ENCODE measurements around the gene TOGARAM2. TPM values are rescaled to one million over a fixed set of nuclear protein-coding genes. Genes with fewer than 3 reads are reported as not detected.

Gene TOGARAM2
- total RNA-seq, 1 experiment from 2014 or later: 0.76 TPM

DNA sequence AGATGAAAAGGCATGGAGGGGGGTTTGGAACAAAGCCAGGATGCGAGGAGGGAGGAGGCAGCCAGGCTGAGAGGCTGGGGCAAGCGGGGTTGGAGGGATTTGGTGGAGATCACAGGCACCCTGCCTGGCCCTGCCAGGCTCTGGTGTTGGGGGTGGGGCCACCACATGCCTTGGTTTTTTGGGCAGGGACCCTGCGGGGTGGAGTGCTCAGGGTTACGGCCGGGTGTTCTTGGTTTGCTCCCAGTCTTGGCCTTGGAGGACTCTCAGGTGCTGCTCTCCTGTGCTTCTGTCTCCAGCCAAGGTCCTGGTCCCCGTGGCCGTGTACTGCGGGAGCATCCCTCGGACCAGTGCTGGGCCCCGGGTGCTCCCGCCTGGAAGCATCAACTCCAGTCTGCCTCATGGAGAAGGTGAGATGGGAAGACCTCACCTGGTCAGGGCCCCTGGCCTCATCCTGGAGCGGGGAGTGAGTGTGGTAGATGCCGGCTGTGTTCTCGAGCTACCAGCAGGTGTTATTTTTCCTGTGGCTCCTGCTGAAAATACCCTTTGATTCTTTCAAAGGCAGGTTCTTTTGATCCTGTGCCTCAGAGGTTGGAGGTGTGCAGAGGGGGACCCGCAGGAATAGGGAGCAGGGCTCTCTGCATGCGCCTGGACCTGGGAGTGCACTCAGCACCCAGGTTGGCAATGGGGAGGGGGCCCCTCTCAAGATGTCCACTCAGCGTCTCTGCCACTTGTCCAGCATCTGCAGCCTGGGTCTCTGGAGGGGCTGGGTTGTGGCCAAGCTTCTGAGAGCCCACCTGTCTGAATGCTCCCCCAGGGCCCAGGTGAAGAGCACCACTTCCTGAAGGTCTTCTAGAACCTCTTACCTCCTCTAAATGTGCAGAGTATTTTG, 17.0 kb downstream of the TOGARAM2 start:
- no peaks in the 10 kb centered on the region for H4K20me1 ChIP-seq (ENCODE audit: insufficient read depth)
- no peak overlapping the region for H3K4me3 ChIP-seq (replicated peaks in 1 of 2; ENCODE audit: low read depth in 1 of 2, low read length in 2 of 2)
- H3K36me3 ChIP-seq (ENCODE audit: control insufficient read depth in 1 of 2, insufficient read depth in 2 of 2, low read length in 2 of 2): no peaks in the 10 kb centered on the region
- no peaks in the 10 kb centered on the region for H3K79me2 ChIP-seq (ENCODE audit: insufficient read depth, low read length)
- H3K9ac ChIP-seq (ENCODE audit: low read length): no peak overlapping the region
- ChIA-PET CTCF (no interaction called here), POLR2A (no interaction called here), RAD21 (ENCODE audit: low non-redundant PET in 1 of 2, low total read pairs in 2 of 2, uncharacterized antibody in 2 of 2, unreplicated experiment in 2 of 2) (no interaction called here)
- BruUV-seq (replicated peaks): no TSS peak
- no peak for DNase-seq (ENCODE audit: low read depth, low spot score)
- no peak for ATAC-seq
- TF ChIP-seq, protein P1, sequence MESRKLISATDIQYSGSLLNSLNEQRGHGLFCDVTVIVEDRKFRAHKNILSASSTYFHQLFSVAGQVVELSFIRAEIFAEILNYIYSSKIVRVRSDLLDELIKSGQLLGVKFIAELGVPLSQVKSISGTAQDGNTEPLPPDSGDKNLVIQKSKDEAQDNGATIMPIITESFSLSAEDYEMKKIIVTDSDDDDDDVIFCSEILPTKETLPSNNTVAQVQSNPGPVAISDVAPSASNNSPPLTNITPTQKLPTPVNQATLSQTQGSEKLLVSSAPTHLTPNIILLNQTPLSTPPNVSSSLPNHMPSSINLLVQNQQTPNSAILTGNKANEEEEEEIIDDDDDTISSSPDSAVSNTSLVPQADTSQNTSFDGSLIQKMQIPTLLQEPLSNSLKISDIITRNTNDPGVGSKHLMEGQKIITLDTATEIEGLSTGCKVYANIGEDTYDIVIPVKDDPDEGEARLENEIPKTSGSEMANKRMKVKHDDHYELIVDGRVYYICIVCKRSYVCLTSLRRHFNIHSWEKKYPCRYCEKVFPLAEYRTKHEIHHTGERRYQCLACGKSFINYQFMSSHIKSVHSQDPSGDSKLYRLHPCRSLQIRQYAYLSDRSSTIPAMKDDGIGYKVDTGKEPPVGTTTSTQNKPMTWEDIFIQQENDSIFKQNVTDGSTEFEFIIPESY (IDR thresholded peaks at IDR 0.05; ENCODE audit: extremely low read depth, insufficient replicate concordance, low read length): no peak
- TF ChIP-seq CBX3 (IDR thresholded peaks at IDR 0.05; ENCODE audit: low read depth) (no peak), ZFX (IDR thresholded peaks at IDR 0.05) (no peak), POLR2AphosphoS5 (IDR thresholded peaks at IDR 0.05; ENCODE audit: low read depth, low read length) (no peak), SRF (IDR thresholded peaks at IDR 0.05; ENCODE audit: low read depth) (no peak), SP1 (IDR thresholded peaks at IDR 0.05; ENCODE audit: low read depth) (no peak)
- no peaks in the 10 kb centered on the region for H3K9me3 ChIP-seq (ENCODE audit: control insufficient read depth in 1 of 2, insufficient read depth in 1 of 2, low read depth in 1 of 2, low read length in 2 of 2)
- intact Hi-C loops (cut with micrococcal nuclease): no loop called here
- no peak overlapping the region for H3K27ac ChIP-seq (ENCODE audit: low read depth, low read length)
- H3K4me2 ChIP-seq (ENCODE audit: low read length): no peak overlapping the region
- no peaks in the 10 kb centered on the region; a peak in 1 of 4 replicates for H3K4me1 ChIP-seq (ENCODE audit: control insufficient read depth in 1 of 2, insufficient read depth in 2 of 2, low read length in 2 of 2)
- H2AFZ ChIP-seq (ENCODE audit: low read depth, low read length, poor library complexity, severe bottlenecking): no peak overlapping the region
- no peaks in the 10 kb centered on the region for H3K9me2 ChIP-seq (ENCODE audit: insufficient read depth)
- H3K27me3 ChIP-seq (ENCODE audit: insufficient read depth, low read length): no peaks in the 10 kb centered on the region

DNA sequence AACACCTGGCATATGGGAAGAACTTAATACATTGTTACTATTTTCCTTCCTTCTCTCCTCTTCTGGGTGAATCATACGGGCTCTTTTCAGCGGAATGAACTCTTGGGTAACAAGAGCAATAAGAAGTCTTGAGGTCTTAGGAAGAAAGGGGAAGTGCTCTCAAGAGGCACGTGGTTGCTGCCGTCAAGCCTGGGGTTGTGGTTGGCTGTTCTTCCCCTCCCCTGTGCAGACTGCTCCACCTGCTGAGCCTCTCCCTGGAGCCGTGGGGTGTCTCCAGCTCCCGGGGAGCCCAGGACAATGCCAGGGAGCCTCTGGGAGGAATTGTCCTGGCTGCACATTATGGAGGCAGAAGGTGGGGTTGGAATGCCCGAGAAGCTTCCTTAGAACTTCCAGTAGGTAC, 19.4 kb downstream of the TOGARAM2 start:
- Histone ChIP-seq H3K27ac (ENCODE audit: low read depth, low read length) (no peak overlapping the region), H3K4me3 (replicated peaks in 1 of 2; ENCODE audit: low read depth in 1 of 2, low read length in 2 of 2) (no peak overlapping the region), H3K27me3 (ENCODE audit: insufficient read depth, low read length) (no peaks in the 10 kb centered on the region), H3K4me1 (ENCODE audit: control insufficient read depth in 1 of 2, insufficient read depth in 2 of 2, low read length in 2 of 2) (no peaks in the 10 kb centered on the region), H2AFZ (ENCODE audit: low read depth, low read length, poor library complexity, severe bottlenecking) (no peak overlapping the region), H3K36me3 (ENCODE audit: control insufficient read depth in 1 of 2, insufficient read depth in 2 of 2, low read length in 2 of 2) (no peaks in the 10 kb centered on the region), H3K79me2 (ENCODE audit: insufficient read depth, low read length) (no peaks in the 10 kb centered on the region), H3K9ac (ENCODE audit: low read length) (no peak overlapping the region), H4K20me1 (ENCODE audit: insufficient read depth) (no peaks in the 10 kb centered on the region), H3K9me2 (ENCODE audit: insufficient read depth) (no peaks in the 10 kb centered on the region), H3K9me3 (ENCODE audit: control insufficient read depth in 1 of 2, insufficient read depth in 1 of 2, low read depth in 1 of 2, low read length in 2 of 2) (peaks cover 0 to 5% of the 10 kb centered on the region in 2 experiments; a peak in 1 of 4 replicates), H3K4me2 (ENCODE audit: low read length) (no peak overlapping the region)
- RAD21 ChIA-PET (ENCODE audit: low non-redundant PET in 1 of 2, low total read pairs in 2 of 2, uncharacterized antibody in 2 of 2, unreplicated experiment in 2 of 2): no interaction called here
- intact Hi-C loops (cut with micrococcal nuclease): no loop called here
- CTCF ChIA-PET: no interaction called here
- POLR2A ChIA-PET: no interaction called here
- DNase-seq (ENCODE audit: low read depth, low spot score) (no peak), ATAC-seq (no peak)
- no TSS peak for BruUV-seq (replicated peaks)
- TF ChIP-seq EZH2 (IDR thresholded peaks at IDR 0.05) (no peak), ZNF274 (IDR thresholded peaks at IDR 0.05; ENCODE audit: low read depth, low read length) (no peak), TCF7L2 (IDR thresholded peaks at IDR 0.05; ENCODE audit: borderline replicate concordance, extremely low read depth, insufficient read depth, insufficient read length) (no peak), FOSL1 (IDR thresholded peaks at IDR 0.05; ENCODE audit: low read depth) (no peak), EZH2phosphoT487 (IDR thresholded peaks at IDR 0.05; ENCODE audit: borderline replicate concordance) (no peak), POLR2AphosphoS5 (IDR thresholded peaks at IDR 0.05; ENCODE audit: low read depth, low read length) (no peak), SIN3A (IDR thresholded peaks at IDR 0.05; ENCODE audit: low read depth) (no peak), POLR2A (IDR thresholded peaks at IDR 0.05; ENCODE audit: borderline replicate concordance, extremely low read depth, insufficient read depth, insufficient read length) (no peak), ELF1 (IDR thresholded peaks at IDR 0.05; ENCODE audit: borderline replicate concordance, low read depth) (no peak), SP1 (IDR thresholded peaks at IDR 0.05; ENCODE audit: low read depth) (no peak), YY1 (IDR thresholded peaks at IDR 0.05; ENCODE audit: extremely low read depth, insufficient replicate concordance, low read depth, low read length) (no peak)
- TF ChIP-seq, protein P1 (IDR thresholded peaks at IDR 0.05; ENCODE audit: extremely low read depth, insufficient replicate concordance, low read length): no peak
- TF ChIP-seq, protein P2, sequence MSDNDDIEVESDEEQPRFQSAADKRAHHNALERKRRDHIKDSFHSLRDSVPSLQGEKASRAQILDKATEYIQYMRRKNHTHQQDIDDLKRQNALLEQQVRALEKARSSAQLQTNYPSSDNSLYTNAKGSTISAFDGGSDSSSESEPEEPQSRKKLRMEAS (IDR thresholded peaks at IDR 0.05): no peak
